Psoas muscle (tissue), 8 donors: ENCODE results near the gene ALAS1. TPM values are rescaled to one million over a fixed set of nuclear protein-coding genes. Genes with fewer than 3 reads are reported as not detected.
A peak's percentile ranks its signal among the peaks of the same experiment; 100 is the strongest.

Experiments used
- ATAC-seq, 4 donors: fragments of 200-7000 bp; cut with Tn5 transposase; one replicate each; pipeline ENCODE4 v1.9.1; 2020; ENCODE audit warnings: moderate library complexity in 3 of 4, mild to moderate bottlenecking in 2 of 4
- DNase-seq, 2 donors: peaks; one replicate each; pipeline ENCODE4 v3.0.0-alpha.2; 2020
- H3K27ac ChIP-seq: fragments of 200-600 bp; one replicate; pipeline ENCODE4 v1.8.0; 2022
- H3K27me3 ChIP-seq, 3 donors: fragments of 200-600 bp in 1 of 3; one replicate each; pipeline versions ENCODE4 v1.6.1 to v1.8.0; 2013 to 2022; ENCODE audit warnings: low read length in 2 of 3, mild to moderate bottlenecking in 2 of 3, moderate library complexity in 1 of 3; ENCODE audit not compliant: insufficient read depth in 3 of 3
- H3K36me3 ChIP-seq, 2 donors: fragments of 200-600 bp in 1 of 2; one replicate each; pipeline versions ENCODE4 v1.6.1 to v1.8.0; 2013 to 2022; ENCODE audit warnings: low read depth in 1 of 2, mild to moderate bottlenecking in 1 of 2, moderate library complexity in 1 of 2; ENCODE audit not compliant: insufficient read depth in 1 of 2
- H3K4me1 ChIP-seq: fragments of 200-600 bp; one replicate; pipeline ENCODE4 v1.8.0; 2022
- H3K4me3 ChIP-seq: fragments of 200-600 bp; one replicate; pipeline ENCODE4 v1.8.0; 2022; ENCODE audit warnings: mild to moderate bottlenecking
- H3K9me3 ChIP-seq: fragments of 200-600 bp; one replicate; pipeline ENCODE4 v1.8.0; 2022
- CTCF ChIP-seq: fragments of 200-600 bp; IDR thresholded peaks from one replicate; pipeline ENCODE4 v1.8.0; 2022; ENCODE audit warnings: antibody characterized with exemption
- WGBS, 3 donors: extraction: QIAGEN DNeasy Blood & Tissue Kit; methylation state at CpG; one replicate each; pipeline versions ENCODE4 v1.1.6 to v1.1.7; 2013; 5-methylcytosine and 5-hydroxymethylcytosine counted together
- intact Hi-C, 2 donors: fragments of 100-400 bp; cut with DNase I; formaldehyde crosslinking; loops; one replicate each; pipeline versions ENCODE4 v1.11.0 to v1.14.2; 2022
- polyA plus RNA-seq, 3 donors: library from polyadenylated mRNA; stranded (reverse); fragments of 200-250 nt; gene quantifications; one replicate each; pipeline ENCODE4 v1.2.3, GENCODE V29; 2013
- total RNA-seq, 4 donors: library from RNA; stranded (reverse); fragmentation: NEBNext Ultra II Directional in 2 of 4; extraction: Animal tissue kit (Norgen Biotek cat#: 25700) in 2 of 4; gene quantifications; one replicate each; pipeline versions ENCODE4 v1.2.1 to v1.2.4, GENCODE V29; 2021 to 2023
- donor health status: healthy with polysubstance abuse.
- donor health status: DM: no; HTN: no; CAD: no; lungs with moderate emphysema.
- donor health status: Bipolar disorder and iron deficiency.
- donor health status: healthy.
- donor health status: DM: yes; HTN: yes; CAD: no.
- donor health status: DM: no; HTN: no; CAD: no.
- donor health status: DM: no; HTN: no; CAD: no.
- donor health status: DM: yes; HTN: yes; CAD: no.

Gene ALAS1
- total and polyA plus RNA-seq, 7 donors: 50.1 to 138 (median 75.2) TPM

- no peaks in the 10 kb centered on the region for H3K27me3 ChIP-seq
- 94 to 100% (median 100%) methylated on average over 1 of the region's 1 CpG for WGBS, 3 donors
- DNase-seq: peak; percentile 77 to 83
- no peak for TF ChIP-seq CTCF
- H3K9me3 ChIP-seq: no peaks in the 10 kb centered on the region
- H3K4me1 ChIP-seq: peaks cover 47% of the 10 kb centered on the region
- H3K36me3 ChIP-seq: no peaks in the 10 kb centered on the region
- peak overlapping the region; percentile 94 for H3K27ac ChIP-seq
- peak; percentile 26 to 58 (median 46) for ATAC-seq
- peak overlapping the region; percentile 80 for H3K4me3 ChIP-seq
- intact Hi-C loops: no loop called here
These were observed 42.3 kb downstream of the ALAS1 start for GRCh38 chr3:52240059-52240885.

GRCh38 chr3:52240886-52241370, 43.0 kb downstream of the ALAS1 start:
- DNase-seq (no peak), ATAC-seq (no peak)
- intact Hi-C loops: no loop called here
- 91 to 96% (median 92%) methylated on average over 4 of the region's 4 CpGs for WGBS, 3 donors
- Histone ChIP-seq H3K9me3 (no peaks in the 10 kb centered on the region), H3K4me3 (no peak overlapping the region), H3K36me3 (no peaks in the 10 kb centered on the region), H3K4me1 (peaks cover 42% of the 10 kb centered on the region), H3K27me3 (no peaks in the 10 kb centered on the region), H3K27ac (peak overlapping the region; percentile 94)
- TF ChIP-seq CTCF: no peak

- peaks cover 36% of the 10 kb centered on the region for H3K4me1 ChIP-seq
- H3K27me3 ChIP-seq: no peaks in the 10 kb centered on the region
- intact Hi-C loops: no loop called here
- ATAC-seq: no peak
- no peaks in the 10 kb centered on the region for H3K9me3 ChIP-seq
- no peak overlapping the region for H3K27ac ChIP-seq
- WGBS, 3 donors: 91 to 100% (median 95%) methylated on average over 1 of the region's 1 CpG
- H3K4me3 ChIP-seq: no peak overlapping the region
- DNase-seq: no peak
- no peak for TF ChIP-seq CTCF
- no peaks in the 10 kb centered on the region for H3K36me3 ChIP-seq
These were observed 44.1 kb downstream of the ALAS1 start for GRCh38 chr3:52242039-52242438.

GRCh38 chr3:52243791-52244628, 46.0 kb downstream of the ALAS1 start:
- peaks cover 21% of the 10 kb centered on the region for H3K4me1 ChIP-seq
- peaks cover 0 to 10% of the 10 kb centered on the region in 2 donors for H3K36me3 ChIP-seq
- DNase-seq (peak; percentile 30 to 57), ATAC-seq (no peak)
- no peak overlapping the region for H3K4me3 ChIP-seq
- WGBS, 3 donors: 79 to 82% (median 80%) methylated on average over 9 of the region's 9 CpGs
- H3K9me3 ChIP-seq: no peaks in the 10 kb centered on the region
- TF ChIP-seq CTCF: no peak
- H3K27ac ChIP-seq: no peak overlapping the region
- no peaks in the 10 kb centered on the region for H3K27me3 ChIP-seq
- intact Hi-C loops: no loop called here
